ENCODE results near the gene COX7B2.

Gene COX7B2

DNA sequence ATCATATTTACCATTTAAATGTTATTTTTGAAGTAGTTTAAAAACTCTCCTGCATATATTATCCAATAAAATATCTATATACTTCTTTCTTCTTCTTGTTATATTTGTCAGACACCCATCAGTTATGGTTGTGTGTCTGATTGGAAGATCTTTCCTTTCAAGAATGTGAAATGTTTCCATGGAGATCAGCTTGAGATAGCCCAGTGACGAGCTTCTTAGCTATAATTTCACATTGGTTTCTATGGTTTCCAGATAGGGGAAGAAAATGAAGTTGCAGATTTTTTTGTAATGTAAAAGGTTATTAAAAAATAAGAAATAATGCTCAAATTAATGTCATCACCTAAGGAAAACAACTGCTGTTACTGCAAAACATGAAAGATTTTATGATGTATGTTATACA is 189.0 kb downstream of the COX7B2 start:
- no peak for DNase-seq

DNA sequence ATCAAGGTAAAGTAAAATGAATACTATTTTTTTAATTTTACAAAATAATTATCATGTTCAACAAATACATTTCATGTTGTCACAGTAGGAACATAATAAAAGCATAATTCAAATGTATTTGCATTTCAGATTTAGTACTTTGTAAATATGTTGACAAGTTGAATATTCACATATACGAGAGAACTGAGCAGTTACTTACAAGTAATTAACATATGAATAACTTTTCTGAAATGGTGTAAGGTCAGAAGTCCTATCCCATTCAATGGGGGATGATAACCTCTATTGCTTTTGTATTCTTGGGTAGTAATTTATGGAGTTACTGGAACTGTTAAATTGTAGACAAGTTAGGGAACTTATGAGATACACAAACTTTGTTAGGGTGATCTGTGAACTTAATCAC is 191.1 kb downstream of the COX7B2 start:
- no peak for DNase-seq

DNA sequence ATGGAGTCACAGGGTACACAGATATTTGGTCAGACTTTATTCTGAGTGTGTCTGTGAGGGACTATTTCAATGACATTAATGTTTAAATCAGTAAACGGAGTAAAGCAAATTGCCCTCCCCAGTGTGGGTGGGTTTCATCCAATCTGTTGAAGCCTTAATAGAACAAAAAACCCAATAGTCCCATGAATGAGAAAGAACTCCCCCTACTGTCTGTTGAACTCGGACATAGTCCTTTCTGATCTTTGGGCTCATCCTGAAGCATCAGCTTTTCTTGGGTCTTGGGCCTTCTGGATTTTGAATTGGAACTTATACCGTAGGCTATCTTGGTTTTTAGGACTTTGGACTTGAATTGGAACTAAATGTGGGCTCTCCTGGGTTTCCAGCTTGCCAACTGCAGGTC is 193.6 kb downstream of the COX7B2 start:
- no peak for DNase-seq

DNA sequence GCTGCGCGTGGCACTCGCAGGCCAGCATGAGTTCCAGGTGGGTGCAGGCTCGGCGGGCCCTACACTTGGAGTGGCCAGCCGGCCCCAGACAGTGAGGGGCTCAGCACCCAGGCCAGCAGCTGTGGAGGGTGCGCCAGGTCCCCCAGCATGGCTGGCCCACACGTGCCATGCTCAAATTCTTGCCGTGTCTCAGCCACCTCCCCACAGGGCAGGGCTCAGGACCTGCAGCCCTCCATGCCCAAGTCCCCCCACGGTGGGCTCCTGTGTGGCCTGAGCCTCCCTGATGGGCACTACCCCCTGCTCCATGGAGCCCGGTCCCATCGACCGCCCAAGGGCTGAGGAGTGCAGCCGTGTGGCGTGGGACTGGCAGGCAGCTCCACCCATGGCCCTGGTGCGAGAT is 210.2 kb downstream of the COX7B2 start:
- peak in 1 of 58 donors; percentile 8 for DNase-seq

Data from anterior cingulate cortex (tissue), 58 donors.